ENCODE data around the gene RLBP1.

Gene RLBP1

DNA sequence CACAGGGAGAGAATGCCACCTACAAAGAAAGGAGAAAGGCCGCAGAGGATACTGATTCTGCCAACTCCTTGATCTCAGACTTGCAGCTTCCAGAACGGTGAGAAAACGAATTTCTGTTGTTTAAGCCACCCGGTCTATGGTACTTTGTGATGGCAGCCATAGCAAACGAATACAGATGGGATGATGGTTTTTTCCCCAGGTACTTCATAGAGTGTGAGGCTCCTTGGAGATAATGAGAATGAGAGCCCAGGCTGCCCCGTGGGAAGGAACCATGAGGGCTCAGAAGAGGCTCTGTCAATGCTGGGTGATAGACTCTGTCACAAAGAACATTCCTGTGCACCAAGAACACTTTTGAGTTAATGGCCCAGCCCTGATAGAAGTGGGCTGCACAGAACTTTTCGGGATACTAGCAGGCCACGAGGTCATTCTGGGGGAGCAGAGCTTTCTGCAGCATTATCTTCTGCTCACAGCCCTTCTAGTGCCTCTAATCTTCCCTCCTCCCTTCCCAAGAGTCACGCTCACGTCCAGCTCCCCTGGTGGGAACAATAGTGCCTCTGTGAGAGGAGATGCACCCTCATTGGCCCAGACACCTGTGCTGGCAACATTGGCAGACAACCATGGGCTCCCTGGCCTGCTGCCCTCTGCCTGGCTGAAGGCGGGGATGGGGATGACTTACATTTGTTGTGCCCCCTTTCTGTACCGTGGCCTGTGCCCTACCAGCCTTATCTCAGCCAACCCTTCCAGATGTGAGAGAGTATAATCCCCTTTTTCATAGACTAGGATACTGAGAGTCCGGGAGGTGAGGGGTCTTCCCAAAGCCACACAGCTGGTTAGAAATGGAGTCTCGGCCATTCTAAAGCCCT lies 5.2 kb upstream of the RLBP1 start:
- no peak for DNase-seq
- H3K4me2 ChIP-seq (ENCODE audit: insufficient read depth, low read length), result no peak overlapping the region
- no peaks in the 10 kb centered on the region for H3K27me3 ChIP-seq (ENCODE audit: insufficient read depth, low read length, poor library complexity)
- no peak overlapping the region for H3K9ac ChIP-seq (ENCODE audit: low read depth, low read length)
- H2AFZ ChIP-seq (ENCODE audit: low read depth, low read length), result no peak overlapping the region
- H3K4me1 ChIP-seq (ENCODE audit: insufficient read depth, low read length), result no peaks in the 10 kb centered on the region
- TF ChIP-seq, protein P1, sequence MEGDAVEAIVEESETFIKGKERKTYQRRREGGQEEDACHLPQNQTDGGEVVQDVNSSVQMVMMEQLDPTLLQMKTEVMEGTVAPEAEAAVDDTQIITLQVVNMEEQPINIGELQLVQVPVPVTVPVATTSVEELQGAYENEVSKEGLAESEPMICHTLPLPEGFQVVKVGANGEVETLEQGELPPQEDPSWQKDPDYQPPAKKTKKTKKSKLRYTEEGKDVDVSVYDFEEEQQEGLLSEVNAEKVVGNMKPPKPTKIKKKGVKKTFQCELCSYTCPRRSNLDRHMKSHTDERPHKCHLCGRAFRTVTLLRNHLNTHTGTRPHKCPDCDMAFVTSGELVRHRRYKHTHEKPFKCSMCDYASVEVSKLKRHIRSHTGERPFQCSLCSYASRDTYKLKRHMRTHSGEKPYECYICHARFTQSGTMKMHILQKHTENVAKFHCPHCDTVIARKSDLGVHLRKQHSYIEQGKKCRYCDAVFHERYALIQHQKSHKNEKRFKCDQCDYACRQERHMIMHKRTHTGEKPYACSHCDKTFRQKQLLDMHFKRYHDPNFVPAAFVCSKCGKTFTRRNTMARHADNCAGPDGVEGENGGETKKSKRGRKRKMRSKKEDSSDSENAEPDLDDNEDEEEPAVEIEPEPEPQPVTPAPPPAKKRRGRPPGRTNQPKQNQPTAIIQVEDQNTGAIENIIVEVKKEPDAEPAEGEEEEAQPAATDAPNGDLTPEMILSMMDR (IDR thresholded peaks at IDR 0.05; ENCODE audit: borderline replicate concordance, extremely low read depth, low read length, poor library complexity, severe bottlenecking), result no peak
- TF ChIP-seq EZH2 (IDR thresholded peaks at IDR 0.05; ENCODE audit: borderline replicate concordance, low read depth, low read length, severe bottlenecking), result no peak
- H3K36me3 ChIP-seq (ENCODE audit: insufficient read depth, low read length), result no peaks in the 10 kb centered on the region
- H3K79me2 ChIP-seq (ENCODE audit: insufficient read depth, low read length), result no peaks in the 10 kb centered on the region
- no peak for ATAC-seq (ENCODE audit: insufficient read depth, low read depth)
- no peak overlapping the region for H3K27ac ChIP-seq (ENCODE audit: low read length)
- no peaks in the 10 kb centered on the region for H3K9me3 ChIP-seq (ENCODE audit: insufficient read depth, low read length, severe bottlenecking)
- H4K20me1 ChIP-seq (ENCODE audit: insufficient read depth, low read length), result no peaks in the 10 kb centered on the region
- no peak overlapping the region for H3K4me3 ChIP-seq (ENCODE audit: low read depth in 1 of 2, low read length in 2 of 2)

DNA sequence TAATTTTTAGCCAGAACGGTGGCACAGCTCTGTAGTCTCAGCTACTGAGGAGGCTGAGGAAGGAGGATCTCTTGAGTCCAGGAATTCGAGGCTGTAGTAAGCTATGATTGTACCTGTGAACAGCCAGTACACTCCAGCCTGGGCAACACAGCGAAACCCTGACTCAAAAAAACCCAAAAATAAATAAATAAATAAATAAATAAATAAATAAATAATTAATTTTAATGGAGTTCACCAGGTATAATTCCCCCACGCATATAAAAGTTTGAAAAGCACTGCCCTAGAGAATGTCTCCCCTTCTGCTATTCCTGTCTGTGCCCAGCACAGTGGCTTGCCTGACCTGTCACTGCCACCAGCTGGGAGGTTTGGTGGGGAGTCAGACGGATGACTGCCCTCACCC lies 4.2 kb upstream of the RLBP1 start:
- TF ChIP-seq, protein P1 (IDR thresholded peaks at IDR 0.05; ENCODE audit: borderline replicate concordance, extremely low read depth, low read length, poor library complexity, severe bottlenecking), result no peak
- Histone ChIP-seq H3K36me3 (ENCODE audit: insufficient read depth, low read length) (no peaks in the 10 kb centered on the region), H3K4me3 (ENCODE audit: low read depth in 1 of 2, low read length in 2 of 2) (no peak overlapping the region), H3K9me3 (ENCODE audit: insufficient read depth, low read length, severe bottlenecking) (no peaks in the 10 kb centered on the region), H3K9ac (ENCODE audit: low read depth, low read length) (no peak overlapping the region), H3K4me2 (ENCODE audit: insufficient read depth, low read length) (no peak overlapping the region), H3K27ac (ENCODE audit: low read length) (no peak overlapping the region), H2AFZ (ENCODE audit: low read depth, low read length) (no peak overlapping the region), H4K20me1 (ENCODE audit: insufficient read depth, low read length) (no peaks in the 10 kb centered on the region), H3K4me1 (ENCODE audit: insufficient read depth, low read length) (no peaks in the 10 kb centered on the region), H3K79me2 (ENCODE audit: insufficient read depth, low read length) (no peaks in the 10 kb centered on the region), H3K27me3 (ENCODE audit: insufficient read depth, low read length, poor library complexity) (no peaks in the 10 kb centered on the region)
- ATAC-seq (ENCODE audit: insufficient read depth, low read depth) (no peak), DNase-seq (no peak)

DNA sequence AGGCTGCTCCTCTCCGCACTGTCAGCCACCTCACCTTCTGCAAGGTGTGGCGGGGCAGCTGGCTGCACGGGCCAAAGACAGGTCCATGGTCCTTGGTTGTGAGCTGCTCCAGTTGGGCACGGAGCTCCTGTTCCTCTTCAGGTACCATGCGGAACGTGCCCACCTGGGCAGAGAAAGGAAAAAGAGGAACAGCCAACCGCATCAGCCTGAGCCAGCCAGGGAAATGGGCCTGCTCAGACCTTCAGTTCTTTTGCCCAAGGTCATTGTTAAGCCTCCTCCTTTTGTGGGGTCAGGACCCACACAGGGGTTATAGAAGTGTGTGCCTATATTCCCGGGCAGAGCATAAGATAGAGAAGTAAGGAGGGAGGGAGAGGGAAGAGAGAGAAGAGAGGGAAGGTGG lies 2.8 kb downstream of the RLBP1 start:
- no peak overlapping the region for H3K4me2 ChIP-seq (ENCODE audit: insufficient read depth, low read length)
- no peaks in the 10 kb centered on the region for H3K79me2 ChIP-seq (ENCODE audit: insufficient read depth, low read length)
- no peak overlapping the region for H2AFZ ChIP-seq (ENCODE audit: low read depth, low read length)
- TF ChIP-seq EZH2 (IDR thresholded peaks at IDR 0.05; ENCODE audit: borderline replicate concordance, low read depth, low read length, severe bottlenecking), result no peak
- TF ChIP-seq, protein P1 (IDR thresholded peaks at IDR 0.05; ENCODE audit: borderline replicate concordance, extremely low read depth, low read length, poor library complexity, severe bottlenecking), result no peak
- no peak overlapping the region for H3K9ac ChIP-seq (ENCODE audit: low read depth, low read length)
- no peaks in the 10 kb centered on the region for H3K9me3 ChIP-seq (ENCODE audit: insufficient read depth, low read length, severe bottlenecking)
- no peaks in the 10 kb centered on the region for H3K4me1 ChIP-seq (ENCODE audit: insufficient read depth, low read length)
- H3K27ac ChIP-seq (ENCODE audit: low read length), result no peak overlapping the region
- no peaks in the 10 kb centered on the region for H3K27me3 ChIP-seq (ENCODE audit: insufficient read depth, low read length, poor library complexity)
- H3K4me3 ChIP-seq (ENCODE audit: low read depth in 1 of 2, low read length in 2 of 2), result no peak overlapping the region
- H4K20me1 ChIP-seq (ENCODE audit: insufficient read depth, low read length), result no peaks in the 10 kb centered on the region
- no peak for ATAC-seq (ENCODE audit: insufficient read depth, low read depth)
- no peak for DNase-seq
- H3K36me3 ChIP-seq (ENCODE audit: insufficient read depth, low read length), result no peaks in the 10 kb centered on the region
